ENCODE data around the gene DUS2.

Gene DUS2

GRCh38 chr16:68128577-68129305 is 105.7 kb downstream of the DUS2 start:
- TF ChIP-seq, protein P1, sequence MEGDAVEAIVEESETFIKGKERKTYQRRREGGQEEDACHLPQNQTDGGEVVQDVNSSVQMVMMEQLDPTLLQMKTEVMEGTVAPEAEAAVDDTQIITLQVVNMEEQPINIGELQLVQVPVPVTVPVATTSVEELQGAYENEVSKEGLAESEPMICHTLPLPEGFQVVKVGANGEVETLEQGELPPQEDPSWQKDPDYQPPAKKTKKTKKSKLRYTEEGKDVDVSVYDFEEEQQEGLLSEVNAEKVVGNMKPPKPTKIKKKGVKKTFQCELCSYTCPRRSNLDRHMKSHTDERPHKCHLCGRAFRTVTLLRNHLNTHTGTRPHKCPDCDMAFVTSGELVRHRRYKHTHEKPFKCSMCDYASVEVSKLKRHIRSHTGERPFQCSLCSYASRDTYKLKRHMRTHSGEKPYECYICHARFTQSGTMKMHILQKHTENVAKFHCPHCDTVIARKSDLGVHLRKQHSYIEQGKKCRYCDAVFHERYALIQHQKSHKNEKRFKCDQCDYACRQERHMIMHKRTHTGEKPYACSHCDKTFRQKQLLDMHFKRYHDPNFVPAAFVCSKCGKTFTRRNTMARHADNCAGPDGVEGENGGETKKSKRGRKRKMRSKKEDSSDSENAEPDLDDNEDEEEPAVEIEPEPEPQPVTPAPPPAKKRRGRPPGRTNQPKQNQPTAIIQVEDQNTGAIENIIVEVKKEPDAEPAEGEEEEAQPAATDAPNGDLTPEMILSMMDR (IDR thresholded peaks at IDR 0.05; ENCODE audit: low read depth, low read length, missing control alignments) = no peak
- in situ Hi-C loops (cut with HindIII; ENCODE audit: low sequenced_read_pairs) = no loop called here
- no peak overlapping the region for H3K4me3 ChIP-seq (ENCODE audit: low read depth, low read length)
- peak; percentile 6 for DNase-seq (ENCODE audit: low read depth)

Measured in astrocyte of the cerebellum (primary cell).